GM12801 (cell line): ENCODE results near the gene MRPL53.

ENCODE experiments used
- CTCF ChIP-seq: IDR thresholded peaks from one replicate; pipeline ENCODE4 v1.5.1; 2011; ENCODE audit warnings: control low read depth; ENCODE audit not compliant: insufficient read length; ENCODE audit errors: extremely low read depth

The MRPL53 gene

GRCh38 chr2:74504591-74504990 is 32.1 kb upstream of the MRPL53 start:
- no peak for TF ChIP-seq CTCF

GRCh38 chr2:74503506-74504475 is 31.3 kb upstream of the MRPL53 start:
- TF ChIP-seq CTCF, result no peak

GRCh38 chr2:74502720-74503505 is 30.4 kb upstream of the MRPL53 start:
- TF ChIP-seq CTCF, result no peak

GRCh38 chr2:74502147-74502719 is 29.8 kb upstream of the MRPL53 start:
- no peak for TF ChIP-seq CTCF

- no peak for TF ChIP-seq CTCF
Measured at GRCh38 chr2:74501335-74502071, 29.0 kb upstream of the MRPL53 start.

- no peak for TF ChIP-seq CTCF
Measured at GRCh38 chr2:74500578-74500946, 28.1 kb upstream of the MRPL53 start.
